Suprapubic skin (tissue), 3 donors: Measurements from ENCODE around the gene C1orf21.

Source experiments
- CTCF ChIP-seq, 2 donors: fragments of 200-600 bp in 1 of 2; fragments of 450-650 bp in 1 of 2; sonication (generic) in 1 of 2; IDR thresholded peaks; one replicate each; pipeline ENCODE4 v1.5.1; 2016 to 2019; ENCODE audit warnings: antibody characterized with exemption in 2 of 2, mild to moderate bottlenecking in 1 of 2, moderate library complexity in 1 of 2
- POLR2A ChIP-seq, 2 donors: fragments of 450-650 bp; IDR thresholded peaks; one replicate each; pipeline ENCODE4 v1.6.1; 2017; ENCODE audit warnings: antibody characterized with exemption in 2 of 2, mild to moderate bottlenecking in 2 of 2, moderate library complexity in 2 of 2

- TF ChIP-seq POLR2A (IDR thresholded peaks at IDR 0.05) (no peak), CTCF (IDR thresholded peaks at IDR 0.05) (no peak)
Measured at GRCh38 chr1:184395937-184396480, 9.2 kb downstream of the C1orf21 start.
